IMR-90 (cell line): Measurements from ENCODE around the gene NPIPA1. TPM values are rescaled to one million over a fixed set of nuclear protein-coding genes. Genes with fewer than 3 reads are reported as not detected.

Experiments
- ATAC-seq: fragments of 200-7000 bp; cut with Tn5 transposase; 2 replicates; pipeline ENCODE4 v1.9.1; 2020; ENCODE audit warnings: low read depth, mild to moderate bottlenecking, moderate library complexity
- BruUV-seq: library from RNA; stranded (reverse); fragments of 400-500 nt; replicated peaks from 2 replicates; lab custom pipeline; 2021; lab: Mats Ljungman, UMichigan
- CTCF ChIA-PET: fragments of 300-600 bp; formaldehyde crosslinking; extraction: SDS; loops from one replicate; lab custom pipeline; 2021; ENCODE audit warnings: antibody characterized with exemption; lab: Yijun Ruan, JAX
- POLR2A ChIA-PET: fragments of 300-600 bp; sonication (Branson Sonifier 250); formaldehyde crosslinking; loops from one replicate; lab custom pipeline; 2022; ENCODE audit warnings: antibody characterized with exemption; ENCODE audit not compliant: unreplicated experiment; lab: Charles Lee
- DNase-seq: peaks from one replicate; pipeline ENCODE4 v3.0.0; 2013
- H2AFZ ChIP-seq: replicated peaks from 2 replicates; pipeline ENCODE3; 2013; ENCODE audit warnings: low read length, mild to moderate bottlenecking; ENCODE audit not compliant: poor library complexity
- H2AK5ac ChIP-seq: 2 replicates; pipeline ENCODE4 v1.6.1; 2013; ENCODE audit warnings: low read depth, low read length, inconsistent platforms
- H2AK9ac ChIP-seq: replicated peaks from 2 replicates; pipeline ENCODE3; 2013; ENCODE audit warnings: mild to moderate bottlenecking, low read depth, low read length, moderate library complexity; ENCODE audit not compliant: poor library complexity
- H2BK120ac ChIP-seq: 2 replicates; pipeline ENCODE4 v1.6.1; 2013; ENCODE audit warnings: low read depth, low read length, inconsistent platforms
- H2BK15ac ChIP-seq: 3 replicates; pipeline ENCODE4 v1.6.1; 2013; ENCODE audit warnings: low read depth, low read length, inconsistent platforms
- H2BK20ac ChIP-seq: 2 replicates; pipeline ENCODE4 v1.6.1; 2013; ENCODE audit warnings: low read depth, mild to moderate bottlenecking, inconsistent platforms, low read length, moderate library complexity
- H2BK5ac ChIP-seq: 2 replicates; pipeline ENCODE4 v1.6.1; 2013; ENCODE audit warnings: mild to moderate bottlenecking, low read depth, low read length, inconsistent platforms; ENCODE audit not compliant: poor library complexity, severe bottlenecking
- H3K14ac ChIP-seq: replicated peaks from 2 replicates; pipeline ENCODE4 v1.6.1; 2013; ENCODE audit warnings: low read depth, low read length, inconsistent platforms
- H3K18ac ChIP-seq: 2 replicates; pipeline ENCODE4 v1.6.1; 2013; ENCODE audit warnings: low read depth, low read length, control low read depth
- H3K23ac ChIP-seq: 2 replicates; pipeline ENCODE4 v1.6.1; 2013; ENCODE audit warnings: low read depth, low read length, inconsistent platforms
- H3K27ac ChIP-seq: 2 replicates; pipeline ENCODE4 v1.5.1; 2013; ENCODE audit warnings: mild to moderate bottlenecking, control low read depth, low read length; ENCODE audit not compliant: insufficient read depth
- H3K27me3 ChIP-seq: 2 replicates; pipeline ENCODE4 v1.6.1; 2013; ENCODE audit warnings: low read length; ENCODE audit not compliant: control insufficient read depth, insufficient read depth
- H3K36me3 ChIP-seq: 2 replicates; pipeline ENCODE4 v1.6.1; 2013; ENCODE audit warnings: low read length, mixed read lengths; ENCODE audit not compliant: control insufficient read depth, insufficient read depth
- H3K4ac ChIP-seq: 2 replicates; pipeline ENCODE4 v1.6.1; 2013; ENCODE audit warnings: low read depth, low read length, inconsistent platforms
- H3K4me1 ChIP-seq: 2 replicates; pipeline ENCODE4 v1.6.1; 2013; ENCODE audit warnings: low read length, mixed read lengths; ENCODE audit not compliant: control insufficient read depth, insufficient read depth
- H3K4me2 ChIP-seq: 2 replicates; pipeline ENCODE4 v1.6.1; 2013; ENCODE audit warnings: low read depth, mild to moderate bottlenecking, control low read depth, low read length, moderate library complexity
- H3K4me3 ChIP-seq: 2 replicates; pipeline ENCODE4 v1.5.1; 2013; ENCODE audit warnings: low read depth, mild to moderate bottlenecking, control low read depth, low read length, moderate library complexity; ENCODE audit not compliant: insufficient read depth
- H3K56ac ChIP-seq: 2 replicates; pipeline ENCODE4 v1.6.1; 2013; ENCODE audit warnings: low read length, inconsistent platforms; ENCODE audit not compliant: insufficient read depth; ENCODE audit errors: extremely low read depth
- H3K79me1 ChIP-seq, 2 experiments: 2 replicates each; pipeline ENCODE4 v1.6.1; 2013; ENCODE audit warnings: low read length in 2 of 2, inconsistent platforms in 1 of 2, low read depth in 1 of 2
- H3K9ac ChIP-seq: 2 replicates; pipeline ENCODE4 v1.6.1; 2013; ENCODE audit warnings: low read depth, low read length, control low read depth
- H3K9me1 ChIP-seq: 2 replicates; pipeline ENCODE4 v1.6.1; 2013; ENCODE audit warnings: low read length, inconsistent platforms; ENCODE audit not compliant: insufficient read depth
- H3K9me3 ChIP-seq: 2 replicates; pipeline ENCODE4 v1.6.1; 2013; ENCODE audit warnings: low read length; ENCODE audit not compliant: control insufficient read depth, insufficient read depth
- H4K20me1 ChIP-seq: 2 replicates; pipeline ENCODE4 v1.6.1; 2013; ENCODE audit warnings: low read length, inconsistent platforms; ENCODE audit not compliant: insufficient read depth
- H4K5ac ChIP-seq: 2 replicates; pipeline ENCODE4 v1.6.1; 2013; ENCODE audit warnings: mild to moderate bottlenecking, low read depth, low read length, control low read depth
- H4K8ac ChIP-seq, 2 experiments: 2 replicates each; pipeline ENCODE4 v1.6.1; 2013; ENCODE audit warnings: low read depth in 2 of 2, low read length in 2 of 2, control low read depth in 1 of 2, inconsistent platforms in 1 of 2
- H4K91ac ChIP-seq: 2 replicates; pipeline ENCODE4 v1.6.1; 2013; ENCODE audit warnings: low read depth, low read length, inconsistent platforms; ENCODE audit not compliant: insufficient read depth
- MAFK ChIP-seq: IDR thresholded peaks from 2 replicates; pipeline ENCODE4 v1.6.1; 2012; ENCODE audit warnings: low read depth, low read length, improper control_type of control experiment
- MXI1 ChIP-seq: IDR thresholded peaks from 2 replicates; pipeline ENCODE4 v1.6.1; 2012; ENCODE audit warnings: low read depth, mild to moderate bottlenecking, low read length, moderate library complexity, borderline replicate concordance
- RAD21 ChIP-seq: IDR thresholded peaks from 2 replicates; pipeline ENCODE4 v1.6.1; 2012; ENCODE audit warnings: low read length, improper control_type of control experiment
- WGBS, 2 experiments: methylation state at CpG; one replicate each; pipeline versions ENCODE4 v1.1.5 to v1.1.7; 2013; ENCODE audit warnings: missing lambda C conversion rate in 2 of 2; ENCODE audit not compliant: insufficient read length in 1 of 2; ENCODE audit errors: extremely low coverage in 2 of 2; 5-methylcytosine and 5-hydroxymethylcytosine counted together
- dilution Hi-C: fragments of 300-500 bp; cut with HindIII; formaldehyde crosslinking; loops from one replicate; pipeline ENCODE4 v1.14.3; 2018; ENCODE audit warnings: low sequenced_read_pairs; ENCODE audit not compliant: unreplicated experiment
- in situ Hi-C: fragments of 300-500 bp; cut with MboI; formaldehyde crosslinking; loops from 3 replicates; pipeline ENCODE4 v1.14.3; 2019; ENCODE audit warnings: low sequenced_read_pairs, inconsistent platforms, mixed read lengths
- intact Hi-C: fragments of 100-400 bp; cut with micrococcal nuclease; formaldehyde crosslinking; loops from 2 replicates; pipeline ENCODE4 v1.10.0; 2022
- polyA plus RNA-seq, 3 experiments: library from polyadenylated mRNA; depleted of rRNA; stranded (reverse); fragments of >200 nt; gene quantifications; 2 replicates each; pipeline ENCODE4 v1.2.3, GENCODE V29; 2012; ENCODE audit warnings: low replicate concordance in 1 of 3
- total RNA-seq: library from RNA; depleted of rRNA; stranded (reverse); fragments of >200 nt; gene quantifications from 2 replicates; pipeline ENCODE4 v1.2.3, GENCODE V29; 2012
- TF ChIP-seq, protein P1 (sequence below): fragments of 150-350 bp; IDR thresholded peaks from 2 replicates; pipeline ENCODE4 v1.6.1; 2017; ENCODE audit warnings: mild to moderate bottlenecking, antibody characterized with exemption, low read length, low read depth

Gene NPIPA1
- total and polyA plus RNA-seq, 2 of the 4 experiments (the other 2 are of a cell fraction), result 8.1 to 85.8 TPM

DNA sequence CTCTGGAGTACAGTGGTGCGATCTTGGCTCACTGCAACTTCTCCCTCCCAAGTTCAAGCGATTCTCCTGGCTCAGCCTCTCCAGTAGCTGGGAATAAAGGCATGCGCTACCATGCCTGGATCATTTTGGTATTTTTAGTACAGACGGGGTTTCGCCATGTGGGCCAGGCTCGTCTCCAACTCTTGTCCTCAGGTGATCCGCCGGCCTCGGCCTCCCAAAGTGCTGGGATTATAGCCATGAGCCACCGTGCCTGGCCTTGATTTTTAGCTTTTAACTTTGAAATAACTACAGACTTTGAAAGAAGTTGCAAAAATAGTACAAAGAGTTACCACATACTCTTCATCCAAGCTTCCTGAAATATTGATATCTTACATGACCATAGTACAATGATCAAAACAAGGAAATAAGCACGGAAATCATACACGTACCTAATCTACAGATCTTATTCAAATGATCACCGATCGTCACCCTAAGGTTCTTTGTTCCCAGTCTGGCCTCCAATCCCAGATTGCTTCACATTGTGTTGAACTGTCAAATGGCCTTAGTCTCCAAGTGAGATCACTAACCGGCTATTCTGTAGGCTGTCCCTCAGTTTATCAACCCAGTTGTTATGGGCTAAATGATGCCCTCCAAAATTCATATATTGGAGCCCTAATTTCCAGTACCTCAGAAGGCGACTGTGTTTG, 18.4 kb downstream of the NPIPA1 start:
- CTCF ChIA-PET, result no interaction called here
- Histone ChIP-seq H2BK20ac (no peak overlapping the region), H3K18ac (no peak overlapping the region), H3K9me3 (no peaks in the 10 kb centered on the region), H3K9me1 (no peaks in the 10 kb centered on the region), H2AK5ac (no peak overlapping the region), H3K14ac (no peak overlapping the region), H3K4me2 (no peak overlapping the region), H4K20me1 (no peaks in the 10 kb centered on the region), H3K4me3 (no peak overlapping the region), H3K27ac (no peak overlapping the region), H4K5ac (no peak overlapping the region), H3K36me3 (no peaks in the 10 kb centered on the region), H3K56ac (no peak overlapping the region), H3K9ac (no peak overlapping the region), H2BK15ac (no peak overlapping the region), H2BK120ac (no peak overlapping the region), H3K79me1 (no peaks in the 10 kb centered on the region), H3K4ac (no peak overlapping the region), H2BK5ac (no peak overlapping the region), H2AFZ (peak overlapping the region; percentile 61), H2AK9ac (no peak overlapping the region), H3K23ac (no peak overlapping the region), H4K91ac (no peak overlapping the region), H3K27me3 (peaks cover 14% of the 10 kb centered on the region), H4K8ac (no peak overlapping the region), H3K4me1 (no peaks in the 10 kb centered on the region)
- POLR2A ChIA-PET, result no interaction called here
- TF ChIP-seq MXI1 (no peak), RAD21 (no peak), MAFK (no peak)
- TF ChIP-seq, protein P1, sequence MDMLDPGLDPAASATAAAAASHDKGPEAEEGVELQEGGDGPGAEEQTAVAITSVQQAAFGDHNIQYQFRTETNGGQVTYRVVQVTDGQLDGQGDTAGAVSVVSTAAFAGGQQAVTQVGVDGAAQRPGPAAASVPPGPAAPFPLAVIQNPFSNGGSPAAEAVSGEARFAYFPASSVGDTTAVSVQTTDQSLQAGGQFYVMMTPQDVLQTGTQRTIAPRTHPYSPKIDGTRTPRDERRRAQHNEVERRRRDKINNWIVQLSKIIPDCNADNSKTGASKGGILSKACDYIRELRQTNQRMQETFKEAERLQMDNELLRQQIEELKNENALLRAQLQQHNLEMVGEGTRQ, result no peak
- no TSS peak for BruUV-seq
- no peak for ATAC-seq
- intact Hi-C loops (no loop called here), dilution Hi-C loops (no loop called here), in situ Hi-C loops (loop anchor here (25.0 kb wide), 1 partner anchor 318 kb away; the partner anchor contains the start of genes BFAR and PARN)
- 95% methylated on average over 15 of the region's 16 CpGs; no CpG with 5 or more reads in 1 of the 2 experiments for WGBS, 2 experiments
- no peak for DNase-seq
